ENCODE results near the gene BMERB1.

Gene BMERB1

GRCh38 chr16:15575293-15576049, 141.1 kb downstream of the BMERB1 start:
- in situ Hi-C loops (cut with HindIII; ENCODE audit: low sequenced_read_pairs): no loop called here
- TF ChIP-seq, protein P1, sequence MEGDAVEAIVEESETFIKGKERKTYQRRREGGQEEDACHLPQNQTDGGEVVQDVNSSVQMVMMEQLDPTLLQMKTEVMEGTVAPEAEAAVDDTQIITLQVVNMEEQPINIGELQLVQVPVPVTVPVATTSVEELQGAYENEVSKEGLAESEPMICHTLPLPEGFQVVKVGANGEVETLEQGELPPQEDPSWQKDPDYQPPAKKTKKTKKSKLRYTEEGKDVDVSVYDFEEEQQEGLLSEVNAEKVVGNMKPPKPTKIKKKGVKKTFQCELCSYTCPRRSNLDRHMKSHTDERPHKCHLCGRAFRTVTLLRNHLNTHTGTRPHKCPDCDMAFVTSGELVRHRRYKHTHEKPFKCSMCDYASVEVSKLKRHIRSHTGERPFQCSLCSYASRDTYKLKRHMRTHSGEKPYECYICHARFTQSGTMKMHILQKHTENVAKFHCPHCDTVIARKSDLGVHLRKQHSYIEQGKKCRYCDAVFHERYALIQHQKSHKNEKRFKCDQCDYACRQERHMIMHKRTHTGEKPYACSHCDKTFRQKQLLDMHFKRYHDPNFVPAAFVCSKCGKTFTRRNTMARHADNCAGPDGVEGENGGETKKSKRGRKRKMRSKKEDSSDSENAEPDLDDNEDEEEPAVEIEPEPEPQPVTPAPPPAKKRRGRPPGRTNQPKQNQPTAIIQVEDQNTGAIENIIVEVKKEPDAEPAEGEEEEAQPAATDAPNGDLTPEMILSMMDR (IDR thresholded peaks at IDR 0.05; ENCODE audit: low read depth, low read length, missing control alignments): no peak
- no peak for DNase-seq (ENCODE audit: low read depth)
- no peak overlapping the region for H3K4me3 ChIP-seq (ENCODE audit: low read depth, low read length)

- DNase-seq (ENCODE audit: low read depth): no peak
- H3K4me3 ChIP-seq (ENCODE audit: low read depth, low read length): no peak overlapping the region
- in situ Hi-C loops (cut with HindIII; ENCODE audit: low sequenced_read_pairs): no loop called here
- TF ChIP-seq, protein P1 (IDR thresholded peaks at IDR 0.05; ENCODE audit: low read depth, low read length, missing control alignments): no peak
Observed at GRCh38 chr16:15576960-15577958, 142.9 kb downstream of the BMERB1 start.

- in situ Hi-C loops (cut with HindIII; ENCODE audit: low sequenced_read_pairs): no loop called here
- TF ChIP-seq, protein P1 (IDR thresholded peaks at IDR 0.05; ENCODE audit: low read depth, low read length, missing control alignments): no peak
- H3K4me3 ChIP-seq (ENCODE audit: low read depth, low read length): no peak overlapping the region
- no peak for DNase-seq (ENCODE audit: low read depth)
Observed at GRCh38 chr16:15578824-15579223, 144.4 kb downstream of the BMERB1 start.

- TF ChIP-seq, protein P1 (IDR thresholded peaks at IDR 0.05; ENCODE audit: low read depth, low read length, missing control alignments): no peak
- in situ Hi-C loops (cut with HindIII; ENCODE audit: low sequenced_read_pairs): no loop called here
- no peak for DNase-seq (ENCODE audit: low read depth)
- H3K4me3 ChIP-seq (ENCODE audit: low read depth, low read length): no peak overlapping the region
Observed at GRCh38 chr16:15581127-15581815, 146.9 kb downstream of the BMERB1 start.

GRCh38 chr16:15583526-15583925, 149.1 kb downstream of the BMERB1 start:
- TF ChIP-seq, protein P1 (IDR thresholded peaks at IDR 0.05; ENCODE audit: low read depth, low read length, missing control alignments): no peak
- no peak overlapping the region for H3K4me3 ChIP-seq (ENCODE audit: low read depth, low read length)
- in situ Hi-C loops (cut with HindIII; ENCODE audit: low sequenced_read_pairs): no loop called here
- no peak for DNase-seq (ENCODE audit: low read depth)

DNA sequence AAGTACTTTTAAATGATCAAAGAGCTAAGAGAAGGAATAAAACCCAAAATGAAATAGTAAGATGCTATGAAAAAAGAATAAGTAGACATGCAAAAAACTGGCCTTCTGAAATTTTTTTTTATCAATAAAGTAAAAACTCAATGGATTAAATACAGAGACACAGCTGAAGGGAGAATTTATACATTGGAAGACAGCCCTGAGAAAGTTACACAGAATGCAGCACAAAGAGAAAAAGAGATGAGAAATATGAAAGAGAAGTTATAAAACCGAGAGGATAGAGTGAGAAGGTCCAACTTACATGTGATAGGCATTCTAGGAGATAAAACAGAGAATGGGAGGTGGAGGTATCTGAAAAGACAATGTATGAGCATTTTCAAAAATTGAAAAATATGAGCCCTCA, 151.6 kb downstream of the BMERB1 start:
- no peak for DNase-seq (ENCODE audit: low read depth)
- TF ChIP-seq, protein P1 (IDR thresholded peaks at IDR 0.05; ENCODE audit: low read depth, low read length, missing control alignments): no peak
- H3K4me3 ChIP-seq (ENCODE audit: low read depth, low read length): no peak overlapping the region
- in situ Hi-C loops (cut with HindIII; ENCODE audit: low sequenced_read_pairs): no loop called here
